C4-2B (cell line): ENCODE data around the gene SHFL.

Experiments
- CTCF ChIP-seq: fragments of 450-650 bp; conservative IDR thresholded peaks from 2 replicates; pipeline ENCODE4 v1.5.1; 2017; ENCODE audit warnings: mild to moderate bottlenecking
- ZFX ChIP-seq: fragments of 450-650 bp; IDR thresholded peaks from 2 replicates; pipeline ENCODE4 v1.6.1; 2017

- TF ChIP-seq CTCF (no peak), ZFX (no peak)
These were observed 47.5 kb downstream of the SHFL start for GRCh38 chr19:10133596-10133995.
